HCT116 (cell line): ENCODE measurements around the gene PDPK1. TPM values are rescaled to one million over a fixed set of nuclear protein-coding genes. Genes with fewer than 3 reads are reported as not detected.

ENCODE experiments used
- ATAC-seq: fragments of 200-7000 bp; cut with Tn5 transposase; 2 replicates; pipeline ENCODE4 v1.9.1; 2020; ENCODE audit warnings: mild to moderate bottlenecking, moderate library complexity
- BruUV-seq: library from RNA; stranded (reverse); fragments of 400-500 nt; replicated peaks from 2 replicates; lab custom pipeline; 2021; lab: Mats Ljungman, UMichigan
- CTCF ChIA-PET: fragments of 300-600 bp; sonication (Branson Sonifier 250); formaldehyde crosslinking; loops from one replicate; lab custom pipeline; 2021; ENCODE audit warnings: antibody characterized with exemption; lab: Charles Lee
- POLR2A ChIA-PET: fragments of 300-600, 350-600 bp; sonication (Branson Sonifier 250); formaldehyde crosslinking; loops from one replicate; lab custom pipeline; 2021; ENCODE audit warnings: antibody characterized with exemption; lab: Charles Lee
- RAD21 ChIA-PET, 2 experiments: fragments of 300-600 bp; sonication (Branson Sonifier 250); formaldehyde crosslinking; loops; one replicate each; lab custom pipeline; 2023; ENCODE audit warnings: low total read pairs in 2 of 2; ENCODE audit not compliant: uncharacterized antibody in 2 of 2, unreplicated experiment in 2 of 2, low non-redundant PET in 1 of 2; lab: Charles Lee
- DNase-seq: peaks from one replicate; pipeline ENCODE4 v3.0.0-alpha.2; 2010; ENCODE audit warnings: low read depth, low spot score
- H2AFZ ChIP-seq: fragments of 200-600 bp; shearing (Covaris generic), sonication (generic); 2 replicates; pipeline ENCODE4 v1.6.1; 2017; ENCODE audit warnings: low read depth, mixed run types, mixed read lengths, antibody characterized with exemption, low read length; ENCODE audit not compliant: poor library complexity, severe bottlenecking
- H3K27ac ChIP-seq: 2 replicates; pipeline ENCODE4 v1.5.1; 2012; ENCODE audit warnings: low read depth, low read length
- H3K27me3 ChIP-seq: fragments of 200-600 bp; sonication (generic); 2 replicates; pipeline ENCODE4 v1.6.1; 2016; ENCODE audit warnings: mixed run types, low read length, mixed read lengths; ENCODE audit not compliant: insufficient read depth
- H3K36me3 ChIP-seq, 2 experiments: fragments of 200-500 bp in 1 of 2; fragments of 200-600 bp in 1 of 2; sonication (Bioruptor generic) in 1 of 2; sonication (generic) in 1 of 2; 2 replicates each; pipeline versions ENCODE4 v1.5.1 to v1.6.1; 2014 to 2016; ENCODE audit warnings: low read length in 2 of 2, inconsistent platforms in 1 of 2, mixed read lengths in 1 of 2, mixed run types in 1 of 2; ENCODE audit not compliant: insufficient read depth in 2 of 2, control insufficient read depth in 1 of 2
- H3K4me1 ChIP-seq, 2 experiments: fragments of 200-600 bp in 1 of 2; sonication (generic) in 1 of 2; 2 replicates each; pipeline versions ENCODE4 v1.5.1 to v1.6.1; 2012 to 2017; ENCODE audit warnings: low read length in 2 of 2, inconsistent platforms in 1 of 2, mild to moderate bottlenecking in 1 of 2, mixed read lengths in 1 of 2, mixed run types in 1 of 2, moderate library complexity in 1 of 2; ENCODE audit not compliant: insufficient read depth in 2 of 2, control insufficient read depth in 1 of 2
- H3K4me2 ChIP-seq: fragments of 200-600 bp; sonication (generic); 2 replicates; pipeline ENCODE4 v1.6.1; 2017; ENCODE audit warnings: mixed run types, low read length, mixed read lengths
- H3K4me3 ChIP-seq, 2 experiments: fragments of 200-600 bp in 1 of 2; sonication (generic) in 1 of 2; replicated peaks in 1 of 2; 2 replicates each; pipeline ENCODE4 v1.5.1; 2011 to 2016; ENCODE audit warnings: low read length in 2 of 2, control low read depth in 1 of 2, low read depth in 1 of 2, mild to moderate bottlenecking in 1 of 2, mixed read lengths in 1 of 2, mixed run types in 1 of 2
- H3K79me2 ChIP-seq: fragments of 200-600 bp; sonication (generic); 2 replicates; pipeline ENCODE4 v1.6.1; 2017; ENCODE audit warnings: mild to moderate bottlenecking, mixed run types, low read length, moderate library complexity, mixed read lengths; ENCODE audit not compliant: insufficient read depth
- H3K9ac ChIP-seq: fragments of 200-600 bp; sonication (generic); 2 replicates; pipeline ENCODE4 v1.6.1; 2016; ENCODE audit warnings: low read length, mixed read lengths
- H3K9me2 ChIP-seq: fragments of 200-600 bp; sonication (generic), shearing (Covaris generic); 2 replicates; pipeline ENCODE4 v1.6.1; 2017; ENCODE audit warnings: mixed run types, mild to moderate bottlenecking, moderate library complexity; ENCODE audit not compliant: insufficient read depth
- H3K9me3 ChIP-seq, 2 experiments: fragments of 200-500 bp in 1 of 2; fragments of 200-600 bp in 1 of 2; sonication (Bioruptor generic) in 1 of 2; sonication (generic) in 1 of 2; 2 replicates each; pipeline ENCODE4 v1.6.1; 2014 to 2017; ENCODE audit warnings: low read length in 2 of 2, mixed read lengths in 2 of 2, inconsistent platforms in 1 of 2, low read depth in 1 of 2, mild to moderate bottlenecking in 1 of 2, mixed run types in 1 of 2, moderate library complexity in 1 of 2; ENCODE audit not compliant: control insufficient read depth in 1 of 2, insufficient read depth in 1 of 2
- H4K20me1 ChIP-seq: fragments of 200-600 bp; sonication (generic), shearing (Covaris generic); 2 replicates; pipeline ENCODE4 v1.6.1; 2017; ENCODE audit warnings: mixed run types, mild to moderate bottlenecking, moderate library complexity; ENCODE audit not compliant: insufficient read depth
- CBX3 ChIP-seq: IDR thresholded peaks from 2 replicates; pipeline ENCODE4 v1.6.1; 2012; ENCODE audit warnings: low read depth
- CTCF ChIP-seq, 3 experiments: fragments of 200-600 bp in 1 of 3; sonication (generic) in 1 of 3; IDR thresholded peaks in 2 of 3; conservative IDR thresholded peaks in 1 of 3; 2 replicates each; pipeline ENCODE4 v1.5.1; 2012 to 2017; ENCODE audit warnings: low read depth in 2 of 3, low read length in 2 of 3, antibody characterized with exemption in 1 of 3, borderline replicate concordance in 1 of 3, control low read depth in 1 of 3, mild to moderate bottlenecking in 1 of 3, mixed read lengths in 1 of 3, mixed run types in 1 of 3, moderate library complexity in 1 of 3; ENCODE audit not compliant: insufficient read depth in 1 of 3
- ELF1 ChIP-seq: IDR thresholded peaks from 2 replicates; pipeline ENCODE4 v1.6.1; 2012; ENCODE audit warnings: low read depth, borderline replicate concordance
- FOSL1 ChIP-seq: IDR thresholded peaks from 2 replicates; pipeline ENCODE4 v1.6.1; 2012; ENCODE audit warnings: low read depth
- POLR2AphosphoS5 ChIP-seq: IDR thresholded peaks from 2 replicates; pipeline ENCODE4 v1.6.1; 2011; ENCODE audit warnings: mild to moderate bottlenecking, low read depth, low read length, moderate library complexity
- TCF7L2 ChIP-seq: IDR thresholded peaks from 2 replicates; pipeline ENCODE4 v1.7.0; 2011; ENCODE audit warnings: borderline replicate concordance, inconsistent platforms; ENCODE audit not compliant: insufficient read depth, insufficient read length; ENCODE audit errors: extremely low read depth
- ZBTB33 ChIP-seq: IDR thresholded peaks from 2 replicates; pipeline ENCODE4 v1.6.1; 2011; ENCODE audit warnings: mild to moderate bottlenecking, low read length, moderate library complexity; ENCODE audit not compliant: insufficient replicate concordance; ENCODE audit errors: extremely low read depth
- intact Hi-C: fragments of 100-400 bp; cut with micrococcal nuclease; formaldehyde crosslinking; loops from 2 replicates; pipeline ENCODE4 v1.10.0; 2022
- total RNA-seq: library from RNA; stranded (reverse); gene quantifications from one replicate; pipeline ENCODE4 v1.2.1, GENCODE V29; 2021; ENCODE audit not compliant: unreplicated experiment

Gene PDPK1
- total RNA-seq, 1 experiment from 2014 or later = 36.1 TPM

- no peaks in the 10 kb centered on the region for H3K9me3 ChIP-seq
- H3K27ac ChIP-seq = no peak overlapping the region
- H4K20me1 ChIP-seq = no peaks in the 10 kb centered on the region
- no peak overlapping the region for H3K4me3 ChIP-seq
- H3K36me3 ChIP-seq = peaks cover 3 to 15% of the 10 kb centered on the region in 2 experiments; a peak in 3 of 4 replicates
- POLR2A ChIA-PET = no interaction called here
- no peaks in the 10 kb centered on the region for H3K4me1 ChIP-seq
- H3K4me2 ChIP-seq = no peak overlapping the region
- RAD21 ChIA-PET = no interaction called here
- no peak overlapping the region for H3K9ac ChIP-seq
- H3K79me2 ChIP-seq = no peaks in the 10 kb centered on the region
- TF ChIP-seq TCF7L2 (no peak), CBX3 (no peak), ELF1 (no peak), CTCF (IDR thresholded peaks at IDR 0.05 in 2 of 3, conservative IDR thresholded peaks at IDR 0.05 in 1 of 3; ENCODE audit: borderline replicate concordance in 1 of 3, insufficient read depth in 1 of 3, low read depth in 2 of 3, low read length in 2 of 3) (no peak), ZBTB33 (no peak), FOSL1 (no peak), POLR2AphosphoS5 (no peak)
- H2AFZ ChIP-seq = no peak overlapping the region
- no peaks in the 10 kb centered on the region for H3K9me2 ChIP-seq
- ATAC-seq (no peak), DNase-seq (no peak)
- CTCF ChIA-PET = no interaction called here
- intact Hi-C loops = no loop called here
- BruUV-seq = no TSS peak
- no peaks in the 10 kb centered on the region for H3K27me3 ChIP-seq
These were observed 55.0 kb downstream of the PDPK1 start for GRCh38 chr16:2592786-2593185.
